Heart left ventricle (tissue), 13 donors: Measurements from ENCODE around the gene KRT32.

Source experiments
- POLR2A ChIP-seq, 2 donors: fragments of 450-650 bp; IDR thresholded peaks; one replicate each; pipeline ENCODE4 v1.6.1; 2017; ENCODE audit warnings: antibody characterized with exemption in 2 of 2, mild to moderate bottlenecking in 2 of 2, moderate library complexity in 2 of 2
- TF ChIP-seq, protein P1 (sequence below), 12 donors: fragments of 200-600 bp; sonication (generic) in 4 of 12; IDR thresholded peaks; one replicate each; pipeline versions ENCODE4 v1.5.0 to v1.8.0; 2018 to 2022; ENCODE audit warnings: antibody characterized with exemption in 12 of 12, mild to moderate bottlenecking in 5 of 12
- donor health status: ischemic (EF 13 %, LVEDD 7.1; RV severe dilation, severe dysfunction).
- donor health status: DM: no; HTN: yes; CAD: no.
- donor health status: DM: no; HTN: no; CAD: no.
- donor health status: ischemic (EF 25% LVEDD 6.9; RV normal size, moderate dysfunction).
- donor health status: ischemic (EF 25% LVEDD 5.7; RV mildly dilated, moderate dysfunction).
- donor health status: ischemic (EF 35%, LVEDD 5.7; RV mildly dilated, moderate dysfunction).
- donor health status: nonischemic (EF 11% LVEDD 7.7; RV severe dilation, severe dysfunction).
- donor health status: DM: yes; HTN: yes; CAD: no.
- donor health status: PGD.
- donor health status: ischemic (EF 29% LVEDD 5.4; RV normal size, mild dysfunction).
- donor health status: nonischemic (EF 23%, LVEDD 6.1; RV moderate dilation, normal function).

DNA sequence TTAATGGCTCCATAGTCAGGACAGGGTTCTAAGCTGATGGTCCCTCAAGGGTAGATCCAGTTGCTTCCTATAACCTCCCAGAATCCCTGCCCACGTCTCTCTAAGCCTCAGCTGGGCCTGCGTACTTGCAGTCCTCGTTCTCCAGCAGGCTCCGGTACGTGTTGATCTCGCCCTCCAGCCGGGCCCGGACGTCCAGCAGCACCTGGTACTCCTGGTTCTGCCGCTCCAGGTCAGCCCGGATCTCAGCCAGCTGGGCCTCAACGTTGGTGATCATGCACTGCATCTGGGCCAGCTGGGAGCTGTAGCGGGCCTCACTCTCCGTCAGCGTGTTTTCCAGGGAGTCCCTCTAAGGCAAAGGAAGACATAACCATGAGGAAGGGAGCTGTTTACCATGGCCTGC lies 4.5 kb downstream of the KRT32 start:
- TF ChIP-seq, protein P1, sequence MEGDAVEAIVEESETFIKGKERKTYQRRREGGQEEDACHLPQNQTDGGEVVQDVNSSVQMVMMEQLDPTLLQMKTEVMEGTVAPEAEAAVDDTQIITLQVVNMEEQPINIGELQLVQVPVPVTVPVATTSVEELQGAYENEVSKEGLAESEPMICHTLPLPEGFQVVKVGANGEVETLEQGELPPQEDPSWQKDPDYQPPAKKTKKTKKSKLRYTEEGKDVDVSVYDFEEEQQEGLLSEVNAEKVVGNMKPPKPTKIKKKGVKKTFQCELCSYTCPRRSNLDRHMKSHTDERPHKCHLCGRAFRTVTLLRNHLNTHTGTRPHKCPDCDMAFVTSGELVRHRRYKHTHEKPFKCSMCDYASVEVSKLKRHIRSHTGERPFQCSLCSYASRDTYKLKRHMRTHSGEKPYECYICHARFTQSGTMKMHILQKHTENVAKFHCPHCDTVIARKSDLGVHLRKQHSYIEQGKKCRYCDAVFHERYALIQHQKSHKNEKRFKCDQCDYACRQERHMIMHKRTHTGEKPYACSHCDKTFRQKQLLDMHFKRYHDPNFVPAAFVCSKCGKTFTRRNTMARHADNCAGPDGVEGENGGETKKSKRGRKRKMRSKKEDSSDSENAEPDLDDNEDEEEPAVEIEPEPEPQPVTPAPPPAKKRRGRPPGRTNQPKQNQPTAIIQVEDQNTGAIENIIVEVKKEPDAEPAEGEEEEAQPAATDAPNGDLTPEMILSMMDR (IDR thresholded peaks at IDR 0.05): no peak
- no peak for TF ChIP-seq POLR2A (IDR thresholded peaks at IDR 0.05)
